PC-3 (cell line): ENCODE results near the gene CORO6. TPM values are rescaled to one million over a fixed set of nuclear protein-coding genes. Genes with fewer than 3 reads are reported as not detected.

Experiments
- ATAC-seq: fragments of 200-7000 bp; cut with Tn5 transposase; 2 replicates; pipeline ENCODE4 v1.9.1; 2020; ENCODE audit warnings: mild to moderate bottlenecking, moderate library complexity
- BruUV-seq: library from RNA; stranded (reverse); fragments of 400-500 nt; replicated peaks from 2 replicates; lab custom pipeline; 2021; lab: Mats Ljungman, UMichigan
- CTCF ChIA-PET: fragments of 300-600 bp; sonication (Branson Sonifier 250); formaldehyde crosslinking; loops from one replicate; lab custom pipeline; 2022; ENCODE audit warnings: antibody characterized with exemption; lab: Charles Lee
- POLR2A ChIA-PET: fragments of 300-600 bp; sonication (Branson Sonifier 250); formaldehyde crosslinking; loops from one replicate; lab custom pipeline; 2022; ENCODE audit warnings: antibody characterized with exemption; ENCODE audit not compliant: unreplicated experiment; lab: Charles Lee
- DNase-seq: peaks from one replicate; pipeline ENCODE4 v3.0.0-alpha.2; 2015
- H2AFZ ChIP-seq: fragments of 300-600 bp; sonication (generic); 2 replicates; pipeline ENCODE4 v1.6.0; 2016; ENCODE audit warnings: antibody characterized with exemption, low read length
- H3F3A ChIP-seq: fragments of 300-600 bp; sonication (generic); one replicate; pipeline ENCODE4 v1.6.0; 2017; ENCODE audit warnings: antibody characterized with exemption, low read length, control low read depth, mild to moderate bottlenecking; ENCODE audit not compliant: unreplicated experiment
- H3K27ac ChIP-seq: fragments of 300-600 bp; sonication (generic); 2 replicates; pipeline ENCODE4 v1.5.1; 2016; ENCODE audit warnings: mild to moderate bottlenecking, low read length
- H3K27me3 ChIP-seq: fragments of 300-600 bp; sonication (generic); 2 replicates; pipeline ENCODE4 v1.6.1; 2016; ENCODE audit warnings: low read length, mixed read lengths
- H3K36me3 ChIP-seq: fragments of 300-600 bp; sonication (generic); 2 replicates; pipeline ENCODE4 v1.6.1; 2016; ENCODE audit warnings: low read depth, mixed run types, low read length, mixed read lengths
- H3K4me1 ChIP-seq: fragments of 300-600 bp; sonication (generic); 2 replicates; pipeline ENCODE4 v1.5.1; 2016; ENCODE audit warnings: low read length; ENCODE audit not compliant: insufficient read depth
- H3K4me2 ChIP-seq: fragments of 300-600 bp; sonication (generic); 2 replicates; pipeline ENCODE4 v1.6.0; 2016; ENCODE audit warnings: low read length
- H3K4me3 ChIP-seq: fragments of 300-600 bp; sonication (generic); 2 replicates; pipeline ENCODE4 v1.5.1; 2016; ENCODE audit warnings: mild to moderate bottlenecking, low read length, mixed read lengths
- H3K79me2 ChIP-seq: fragments of 300-600 bp; sonication (generic); 2 replicates; pipeline ENCODE4 v1.6.1; 2017; ENCODE audit warnings: low read length, mixed read lengths
- H3K9ac ChIP-seq: fragments of 300-600 bp; sonication (generic); 2 replicates; pipeline ENCODE4 v1.6.0; 2016; ENCODE audit warnings: mild to moderate bottlenecking, low read length
- H3K9me2 ChIP-seq: fragments of 300-600 bp; sonication (generic); replicated peaks from 2 replicates; pipeline ENCODE4 v1.6.1; 2016; ENCODE audit warnings: mixed run types, low read length, mixed read lengths
- H3K9me3 ChIP-seq: fragments of 300-600 bp; sonication (generic); 2 replicates; pipeline ENCODE4 v1.6.1; 2016; ENCODE audit warnings: low read length, mixed read lengths
- H4K20me1 ChIP-seq: fragments of 300-600 bp; sonication (generic); 2 replicates; pipeline ENCODE4 v1.6.1; 2016; ENCODE audit warnings: low read length, mixed read lengths
- EZH2 ChIP-seq: fragments of 300-600 bp; sonication (generic); IDR thresholded peaks from one replicate; pipeline ENCODE4 v1.6.1; 2017; ENCODE audit warnings: antibody characterized with exemption, mild to moderate bottlenecking, low read length; ENCODE audit not compliant: unreplicated experiment
- EZH2phosphoT487 ChIP-seq: fragments of 300-600 bp; sonication (generic); IDR thresholded peaks from 2 replicates; pipeline ENCODE4 v1.6.1; 2018; ENCODE audit warnings: mild to moderate bottlenecking, antibody characterized with exemption, low read length, borderline replicate concordance
- intact Hi-C: fragments of 100-400 bp; cut with micrococcal nuclease; formaldehyde crosslinking; loops from 2 replicates; pipeline ENCODE4 v1.9.0; 2023
- total RNA-seq: library from RNA; depleted of rRNA; stranded (reverse); fragments of >200 nt; gene quantifications from 2 replicates; pipeline ENCODE4 v1.2.3, GENCODE V29; 2014
- TF ChIP-seq, protein P1 (sequence below): fragments of 300-600 bp; sonication (generic); conservative IDR thresholded peaks from 2 replicates; pipeline ENCODE4 v1.5.1; 2017; ENCODE audit warnings: antibody characterized with exemption, low read depth, mild to moderate bottlenecking, low read length

The CORO6 gene
- total RNA-seq, 1 experiment from 2014 or later: 0.44 TPM

DNA sequence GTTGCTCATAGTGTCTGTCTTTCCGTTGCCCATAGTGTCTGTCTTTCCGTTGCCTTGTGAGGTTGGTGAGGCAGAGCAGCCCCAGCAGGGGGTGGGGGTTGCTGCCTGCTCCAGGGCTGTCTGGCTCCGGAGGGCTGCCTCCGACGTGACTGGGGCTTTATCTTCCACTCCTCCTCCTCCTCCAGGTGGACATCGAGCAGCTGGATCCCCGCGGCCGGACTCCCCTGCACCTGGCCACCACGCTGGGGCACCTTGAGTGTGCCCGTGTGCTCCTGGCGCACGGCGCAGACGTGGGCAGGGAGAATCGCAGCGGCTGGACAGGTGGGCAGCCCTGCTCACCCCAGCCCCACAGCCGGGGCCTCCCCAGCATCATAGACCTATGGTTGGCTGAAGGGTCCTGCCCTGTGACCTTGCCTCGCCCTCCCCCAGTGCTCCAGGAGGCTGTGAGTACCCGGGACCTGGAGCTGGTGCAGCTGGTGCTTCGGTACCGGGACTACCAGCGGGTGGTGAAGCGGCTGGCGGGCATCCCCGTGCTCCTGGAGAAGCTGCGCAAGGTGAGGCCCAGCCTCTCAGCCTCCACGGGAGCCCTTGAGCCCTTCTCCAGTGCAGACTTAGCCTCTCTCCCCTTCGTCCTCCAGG, 15.0 kb downstream of the CORO6 start:
- POLR2A ChIA-PET: no interaction called here
- no peaks in the 10 kb centered on the region for H3K9me3 ChIP-seq
- no peak overlapping the region for H2AFZ ChIP-seq
- no peaks in the 10 kb centered on the region for H3F3A ChIP-seq
- H3K27ac ChIP-seq: no peak overlapping the region
- DNase-seq: no peak
- intact Hi-C loops: no loop called here
- no peak overlapping the region for H3K4me2 ChIP-seq
- no peaks in the 10 kb centered on the region for H3K9me2 ChIP-seq
- TF ChIP-seq, protein P1, sequence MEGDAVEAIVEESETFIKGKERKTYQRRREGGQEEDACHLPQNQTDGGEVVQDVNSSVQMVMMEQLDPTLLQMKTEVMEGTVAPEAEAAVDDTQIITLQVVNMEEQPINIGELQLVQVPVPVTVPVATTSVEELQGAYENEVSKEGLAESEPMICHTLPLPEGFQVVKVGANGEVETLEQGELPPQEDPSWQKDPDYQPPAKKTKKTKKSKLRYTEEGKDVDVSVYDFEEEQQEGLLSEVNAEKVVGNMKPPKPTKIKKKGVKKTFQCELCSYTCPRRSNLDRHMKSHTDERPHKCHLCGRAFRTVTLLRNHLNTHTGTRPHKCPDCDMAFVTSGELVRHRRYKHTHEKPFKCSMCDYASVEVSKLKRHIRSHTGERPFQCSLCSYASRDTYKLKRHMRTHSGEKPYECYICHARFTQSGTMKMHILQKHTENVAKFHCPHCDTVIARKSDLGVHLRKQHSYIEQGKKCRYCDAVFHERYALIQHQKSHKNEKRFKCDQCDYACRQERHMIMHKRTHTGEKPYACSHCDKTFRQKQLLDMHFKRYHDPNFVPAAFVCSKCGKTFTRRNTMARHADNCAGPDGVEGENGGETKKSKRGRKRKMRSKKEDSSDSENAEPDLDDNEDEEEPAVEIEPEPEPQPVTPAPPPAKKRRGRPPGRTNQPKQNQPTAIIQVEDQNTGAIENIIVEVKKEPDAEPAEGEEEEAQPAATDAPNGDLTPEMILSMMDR: no peak
- TF ChIP-seq EZH2phosphoT487 (no peak), EZH2 (no peak)
- H3K27me3 ChIP-seq: no peaks in the 10 kb centered on the region
- no peak for ATAC-seq
- CTCF ChIA-PET: no interaction called here
- no TSS peak for BruUV-seq
- H3K79me2 ChIP-seq: no peaks in the 10 kb centered on the region
- no peak overlapping the region for H3K4me3 ChIP-seq
- no peaks in the 10 kb centered on the region for H3K4me1 ChIP-seq
- H3K9ac ChIP-seq: no peak overlapping the region
- H4K20me1 ChIP-seq: no peaks in the 10 kb centered on the region
- H3K36me3 ChIP-seq: no peaks in the 10 kb centered on the region

DNA sequence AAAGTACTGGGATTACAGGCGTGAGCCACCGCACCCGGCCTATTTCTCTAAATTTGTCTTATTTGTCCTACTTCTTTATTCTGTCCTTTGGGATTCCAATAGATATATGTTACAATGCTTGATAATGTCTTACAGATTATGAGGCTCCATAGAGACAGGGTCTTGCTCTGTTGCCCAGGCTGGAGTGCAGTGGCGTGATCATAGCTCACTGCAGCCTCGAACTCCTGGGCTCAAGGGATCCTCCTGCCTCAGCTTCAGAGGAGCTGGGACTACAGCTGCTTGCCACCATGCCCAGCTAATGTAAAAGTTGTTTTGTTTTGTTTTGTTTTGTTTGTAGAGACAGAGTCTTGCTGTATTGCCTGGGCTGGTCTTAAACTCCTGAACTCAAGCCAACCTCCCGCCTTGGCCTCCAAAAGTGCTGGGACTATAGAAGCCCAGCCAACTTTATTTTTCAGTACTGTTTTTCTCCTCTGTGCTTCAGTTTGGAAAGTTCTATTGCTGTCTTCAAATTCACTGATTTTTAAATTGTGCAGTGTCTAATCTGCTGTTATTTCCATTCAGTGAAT, 19.5 kb downstream of the CORO6 start:
- no peaks in the 10 kb centered on the region for H4K20me1 ChIP-seq
- TF ChIP-seq EZH2phosphoT487 (no peak), EZH2 (no peak)
- TF ChIP-seq, protein P1: no peak
- no peaks in the 10 kb centered on the region for H3F3A ChIP-seq
- no peaks in the 10 kb centered on the region for H3K9me3 ChIP-seq
- DNase-seq (no peak), ATAC-seq (no peak)
- H3K9me2 ChIP-seq: no peaks in the 10 kb centered on the region
- H3K4me3 ChIP-seq: no peak overlapping the region
- no peak overlapping the region for H3K9ac ChIP-seq
- H3K27ac ChIP-seq: no peak overlapping the region
- no peaks in the 10 kb centered on the region for H3K4me1 ChIP-seq
- ChIA-PET CTCF (no interaction called here), POLR2A (no interaction called here)
- H3K27me3 ChIP-seq: no peaks in the 10 kb centered on the region
- H3K4me2 ChIP-seq: no peak overlapping the region
- no peaks in the 10 kb centered on the region for H3K36me3 ChIP-seq
- intact Hi-C loops: no loop called here
- H3K79me2 ChIP-seq: no peaks in the 10 kb centered on the region
- no TSS peak for BruUV-seq
- no peak overlapping the region for H2AFZ ChIP-seq
